Panc1 (cell line): Measurements from ENCODE around the gene SETDB2. TPM values are rescaled to one million over a fixed set of nuclear protein-coding genes. Genes with fewer than 3 reads are reported as not detected.

Experiments used
- ATAC-seq: fragments of 200-7000 bp; cut with Tn5 transposase; 2 replicates; pipeline ENCODE4 v1.9.1; 2020; ENCODE audit warnings: mild to moderate bottlenecking, moderate library complexity
- BruUV-seq: library from RNA; stranded (reverse); fragments of 400-500 nt; replicated peaks from 2 replicates; lab custom pipeline; 2021; lab: Mats Ljungman, UMichigan
- CTCF ChIA-PET: fragments of 300-600 bp; sonication (Branson Sonifier 250); formaldehyde crosslinking; loops from one replicate; lab custom pipeline; 2022; ENCODE audit warnings: antibody characterized with exemption; lab: Charles Lee
- POLR2A ChIA-PET: fragments of 300-600 bp; sonication (Branson Sonifier 250); formaldehyde crosslinking; loops from one replicate; lab custom pipeline; 2022; ENCODE audit warnings: antibody characterized with exemption; lab: Charles Lee
- DNase-seq: peaks from one replicate; pipeline ENCODE4 v3.0.0-alpha.2; 2010; ENCODE audit warnings: low read depth, low spot score
- H3K27ac ChIP-seq: 2 replicates; pipeline ENCODE4 v1.5.1; 2011; ENCODE audit warnings: mild to moderate bottlenecking, low read length, inconsistent platforms
- H3K27me3 ChIP-seq: fragments of 200-500 bp; sonication (Bioruptor generic); 2 replicates; pipeline ENCODE4 v1.6.0; 2014; ENCODE audit warnings: low read length, inconsistent platforms; ENCODE audit not compliant: control insufficient read depth, insufficient read depth
- H3K36me3 ChIP-seq: fragments of 200-500 bp; sonication (Bioruptor generic); 2 replicates; pipeline ENCODE4 v1.5.1; 2014; ENCODE audit warnings: inconsistent platforms, mild to moderate bottlenecking, low read length, moderate library complexity; ENCODE audit not compliant: control insufficient read depth, insufficient read depth
- H3K4me1 ChIP-seq: 2 replicates; pipeline ENCODE4 v1.5.1; 2011; ENCODE audit warnings: inconsistent platforms, mild to moderate bottlenecking, low read length, moderate library complexity; ENCODE audit not compliant: control insufficient read depth, insufficient read depth
- H3K4me3 ChIP-seq, 2 experiments: 2 replicates each; pipeline ENCODE4 v1.5.1; 2011 to 2012; ENCODE audit warnings: low read depth in 2 of 2, low read length in 2 of 2, mild to moderate bottlenecking in 2 of 2, inconsistent platforms in 1 of 2, moderate library complexity in 1 of 2
- H3K9me3 ChIP-seq: fragments of 200-500 bp; sonication (Bioruptor generic); 2 replicates; pipeline ENCODE4 v1.5.1; 2014; ENCODE audit warnings: low read depth, mild to moderate bottlenecking, inconsistent platforms, low read length, moderate library complexity; ENCODE audit not compliant: control insufficient read depth, insufficient read depth
- CTCF ChIP-seq: fragments of 450-650 bp; IDR thresholded peaks from 2 replicates; pipeline ENCODE4 v1.5.1; 2017; ENCODE audit warnings: mild to moderate bottlenecking
- POLR2AphosphoS5 ChIP-seq: IDR thresholded peaks from 2 replicates; pipeline ENCODE4 v1.6.1; 2012; ENCODE audit warnings: mild to moderate bottlenecking, low read depth, low read length, moderate library complexity
- REST ChIP-seq, 2 experiments: IDR thresholded peaks; 2 replicates each; pipeline ENCODE4 v1.6.1; 2011 to 2012; ENCODE audit warnings: low read depth in 2 of 2, control low read depth in 1 of 2, low read length in 1 of 2, mild to moderate bottlenecking in 1 of 2, moderate library complexity in 1 of 2; ENCODE audit not compliant: insufficient read depth in 1 of 2
- SIN3A ChIP-seq: IDR thresholded peaks from 2 replicates; pipeline ENCODE4 v1.6.1; 2012; ENCODE audit warnings: low read depth, mild to moderate bottlenecking, low read length, moderate library complexity, borderline replicate concordance; ENCODE audit not compliant: insufficient read depth
- TCF7L2 ChIP-seq: IDR thresholded peaks from 2 replicates; pipeline ENCODE4 v1.6.1; 2011; ENCODE audit warnings: mild to moderate bottlenecking, low read depth, low read length, inconsistent platforms
- in situ Hi-C: cut with HindIII; loops from 2 replicates; pipeline ENCODE4 v1.10.0; 2016; ENCODE audit warnings: low sequenced_read_pairs, low pct_unique_long_range_greater_than_20kb
- intact Hi-C: fragments of 100-400 bp; cut with micrococcal nuclease; formaldehyde crosslinking; loops from one replicate; pipeline ENCODE4 v1.10.0; 2022; ENCODE audit not compliant: unreplicated experiment
- total RNA-seq: library from RNA; stranded (reverse); gene quantifications from one replicate; pipeline ENCODE4 v1.2.1, GENCODE V29; 2021; ENCODE audit not compliant: unreplicated experiment

Gene SETDB2
- total RNA-seq, 1 experiment from 2014 or later: 6.1 TPM

- Histone ChIP-seq H3K4me1 (no peaks in the 10 kb centered on the region; the same call in 1 of the 2 replicates), H3K27me3 (no peaks in the 10 kb centered on the region), H3K9me3 (no peaks in the 10 kb centered on the region), H3K27ac (no peak overlapping the region), H3K36me3 (no peaks in the 10 kb centered on the region), H3K4me3 (no peak overlapping the region)
- no TSS peak for BruUV-seq
- ChIA-PET CTCF (no interaction called here), POLR2A (interaction anchor here (0.6 kb wide), 1 partner anchor 207 kb away, joined by 3 read pairs; no protein-coding TSS in a partner anchor)
- ATAC-seq (no peak), DNase-seq (no peak)
- intact Hi-C loops (no loop called here), in situ Hi-C loops (no loop called here)
- TF ChIP-seq CTCF: no peak
- TF ChIP-seq POLR2AphosphoS5: no peak
- TF ChIP-seq TCF7L2: no peak
- TF ChIP-seq REST (IDR thresholded peaks at IDR 0.05; ENCODE audit: insufficient read depth in 1 of 2, low read depth in 2 of 2, low read length in 1 of 2): no peak
- no peak for TF ChIP-seq SIN3A
These were observed 43.1 kb upstream of the SETDB2 start for GRCh38 chr13:49400755-49401659.

GRCh38 chr13:49403996-49404702 lies 39.9 kb upstream of the SETDB2 start:
- ATAC-seq (no peak), DNase-seq (no peak)
- BruUV-seq: no TSS peak
- in situ Hi-C loops: no loop called here
- TF ChIP-seq REST (IDR thresholded peaks at IDR 0.05; ENCODE audit: insufficient read depth in 1 of 2, low read depth in 2 of 2, low read length in 1 of 2): no peak
- no peak for TF ChIP-seq SIN3A
- no peak for TF ChIP-seq TCF7L2
- TF ChIP-seq POLR2AphosphoS5: no peak
- TF ChIP-seq CTCF: no peak
- Histone ChIP-seq H3K36me3 (no peaks in the 10 kb centered on the region), H3K27me3 (no peaks in the 10 kb centered on the region), H3K27ac (no peak overlapping the region), H3K4me3 (no peak overlapping the region), H3K9me3 (no peaks in the 10 kb centered on the region), H3K4me1 (no peaks in the 10 kb centered on the region; the same call in 1 of the 2 replicates)
- CTCF ChIA-PET: no interaction called here
- intact Hi-C loops: no loop called here
- POLR2A ChIA-PET: no interaction called here
